ENCODE results near the gene TNNI2. TPM values are rescaled to one million over a fixed set of nuclear protein-coding genes. Genes with fewer than 3 reads are reported as not detected.

The TNNI2 gene
- total and polyA plus RNA-seq, 2 donors (not counting 3 experiments of a cell fraction or from before 2014, with no cell fraction given) = not detected

DNA sequence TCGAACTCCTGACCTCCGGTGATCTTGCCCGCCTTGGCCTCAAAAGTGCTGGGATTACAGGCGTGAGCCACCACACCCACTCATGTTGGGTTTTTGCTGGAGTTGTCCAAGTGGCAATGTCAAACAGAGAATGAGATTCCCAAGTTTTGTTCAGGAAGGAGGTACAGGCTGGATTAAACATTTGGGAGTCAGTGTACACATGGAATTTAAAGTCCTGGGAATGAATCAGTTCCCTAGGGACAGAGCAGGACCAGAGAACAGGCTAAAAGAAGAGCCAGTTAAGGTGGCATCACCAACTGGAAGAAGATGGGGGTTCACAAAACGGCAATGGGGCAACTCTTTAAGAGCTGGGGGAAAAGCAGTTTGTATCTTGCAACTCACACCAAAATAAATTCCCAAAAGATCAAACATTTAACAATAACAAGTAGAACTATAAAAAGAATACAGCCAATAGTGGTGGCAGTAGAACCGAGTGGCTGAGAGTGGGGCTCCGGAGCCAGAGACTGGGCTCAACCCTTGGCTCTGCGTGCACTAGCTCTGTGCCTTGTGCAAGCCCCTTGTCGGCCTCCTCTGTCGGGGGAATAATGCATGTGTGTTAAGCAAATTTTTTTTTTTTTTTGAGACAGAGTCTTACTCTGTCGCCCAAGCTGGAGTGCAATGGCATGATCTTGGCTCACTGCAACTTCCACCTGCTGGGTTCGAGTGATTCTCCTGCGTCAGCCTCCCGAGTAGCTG lies 41.2 kb upstream of the TNNI2 start:
- DNase-seq (ENCODE audit: low read depth, low spot score) = no peak
- dilution Hi-C loops (cut with MboI; ENCODE audit: extremely low pct_ligation_motif_present, low sequenced_read_pairs) (no loop called here), intact Hi-C loops (cut with micrococcal nuclease) (no loop called here)
- Histone ChIP-seq H3K9me1 (replicated peaks; ENCODE audit: control insufficient read depth, extremely low read depth, insufficient read depth, low read length) (no peaks in the 10 kb centered on the region), H3K9me3 (replicated peaks; ENCODE audit: control insufficient read depth, insufficient read depth, low read length) (no peaks in the 10 kb centered on the region), H3K4me3 (replicated peaks in 1 of 3; ENCODE audit: insufficient read depth in 1 of 3, low read depth in 1 of 3, low read length in 3 of 3) (no peak overlapping the region), H4K20me1 (replicated peaks; ENCODE audit: control insufficient read depth, extremely low read depth, insufficient read depth, low read length) (no peaks in the 10 kb centered on the region), H3K4me1 (ENCODE audit: control insufficient read depth, extremely low read depth, insufficient read depth, low read length) (no peaks in the 10 kb centered on the region), H3K27me3 (ENCODE audit: control insufficient read depth in 2 of 2, insufficient read depth in 2 of 2, low read length in 2 of 2) (no peaks in the 10 kb centered on the region), H2AFZ (ENCODE audit: low read depth, low read length) (no peak overlapping the region), H3K27ac (ENCODE audit: insufficient read depth, low read depth, low read length) (no peak overlapping the region), H3K36me3 (ENCODE audit: control insufficient read depth in 2 of 2, extremely low read depth in 1 of 2, insufficient read depth in 2 of 2, low read length in 2 of 2) (no peaks in the 10 kb centered on the region), H3K9ac (replicated peaks; ENCODE audit: extremely low read depth, insufficient read depth, low read length) (no peak overlapping the region), H3K4me2 (ENCODE audit: insufficient read depth, low read length) (no peak overlapping the region), H3K79me2 (ENCODE audit: control insufficient read depth, insufficient read depth, low read length) (no peaks in the 10 kb centered on the region)
- FAIRE-seq = no peak
- POLR2A ChIA-PET = no interaction called here
- TF ChIP-seq, protein P1, sequence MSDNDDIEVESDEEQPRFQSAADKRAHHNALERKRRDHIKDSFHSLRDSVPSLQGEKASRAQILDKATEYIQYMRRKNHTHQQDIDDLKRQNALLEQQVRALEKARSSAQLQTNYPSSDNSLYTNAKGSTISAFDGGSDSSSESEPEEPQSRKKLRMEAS (IDR thresholded peaks at IDR 0.05; ENCODE audit: insufficient read depth, insufficient read length) = no peak
- CTCF ChIA-PET = interaction anchor here (1.1 kb wide), 1 partner anchor 145 kb away, joined by 3 read pairs; no protein-coding TSS in a partner anchor
- BruUV-seq (replicated peaks) = no TSS peak

DNA sequence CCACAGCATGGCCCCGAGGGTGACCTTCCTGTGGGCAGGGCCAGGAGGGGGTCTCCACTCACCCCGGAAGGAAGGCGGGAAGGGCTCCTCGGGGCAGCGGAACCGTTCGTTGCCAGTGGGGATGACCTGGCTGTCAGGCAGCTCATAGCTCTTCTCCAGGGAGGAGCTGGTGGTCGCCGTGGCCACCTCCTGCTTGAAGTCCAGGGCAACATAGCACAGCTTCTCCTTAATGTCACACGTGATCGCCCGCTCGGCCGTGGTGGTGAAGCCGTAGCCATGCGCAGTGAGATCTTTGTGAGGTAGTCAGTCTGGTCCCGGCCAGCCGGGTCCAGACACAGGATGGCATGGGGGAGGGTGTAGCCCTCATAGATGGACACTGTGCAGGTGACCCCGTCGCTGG lies 35.5 kb upstream of the TNNI2 start:
- no TSS peak for BruUV-seq (replicated peaks)
- TF ChIP-seq POLR2AphosphoS5 (IDR thresholded peaks at IDR 0.05; ENCODE audit: insufficient read depth, low read depth, low read length) (no peak), GATA2 (IDR thresholded peaks at IDR 0.05; ENCODE audit: insufficient read depth, insufficient read length, low read depth, low read length) (no peak), FOS (IDR thresholded peaks at IDR 0.05; ENCODE audit: borderline replicate concordance, insufficient read depth, low read length) (no peak), POLR2A (IDR thresholded peaks at IDR 0.05; ENCODE audit: low read depth, low read length) (no peak), JUN (IDR thresholded peaks at IDR 0.05; ENCODE audit: borderline replicate concordance, insufficient read depth, insufficient read length, low read depth) (no peak), EZH2 (IDR thresholded peaks at IDR 0.05; ENCODE audit: borderline replicate concordance, low read depth, low read length, severe bottlenecking) (no peak)
- TF ChIP-seq, protein P1 (IDR thresholded peaks at IDR 0.05; ENCODE audit: insufficient read depth, insufficient read length) = no peak
- TF ChIP-seq, protein P2, sequence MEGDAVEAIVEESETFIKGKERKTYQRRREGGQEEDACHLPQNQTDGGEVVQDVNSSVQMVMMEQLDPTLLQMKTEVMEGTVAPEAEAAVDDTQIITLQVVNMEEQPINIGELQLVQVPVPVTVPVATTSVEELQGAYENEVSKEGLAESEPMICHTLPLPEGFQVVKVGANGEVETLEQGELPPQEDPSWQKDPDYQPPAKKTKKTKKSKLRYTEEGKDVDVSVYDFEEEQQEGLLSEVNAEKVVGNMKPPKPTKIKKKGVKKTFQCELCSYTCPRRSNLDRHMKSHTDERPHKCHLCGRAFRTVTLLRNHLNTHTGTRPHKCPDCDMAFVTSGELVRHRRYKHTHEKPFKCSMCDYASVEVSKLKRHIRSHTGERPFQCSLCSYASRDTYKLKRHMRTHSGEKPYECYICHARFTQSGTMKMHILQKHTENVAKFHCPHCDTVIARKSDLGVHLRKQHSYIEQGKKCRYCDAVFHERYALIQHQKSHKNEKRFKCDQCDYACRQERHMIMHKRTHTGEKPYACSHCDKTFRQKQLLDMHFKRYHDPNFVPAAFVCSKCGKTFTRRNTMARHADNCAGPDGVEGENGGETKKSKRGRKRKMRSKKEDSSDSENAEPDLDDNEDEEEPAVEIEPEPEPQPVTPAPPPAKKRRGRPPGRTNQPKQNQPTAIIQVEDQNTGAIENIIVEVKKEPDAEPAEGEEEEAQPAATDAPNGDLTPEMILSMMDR (IDR thresholded peaks at IDR 0.05; ENCODE audit: extremely low read depth in 1 of 2, insufficient read depth in 1 of 2, low read depth in 1 of 2, low read length in 2 of 2) = no peak
- intact Hi-C loops (cut with micrococcal nuclease) (no loop called here), dilution Hi-C loops (cut with MboI; ENCODE audit: extremely low pct_ligation_motif_present, low sequenced_read_pairs) (no loop called here)
- no peak for DNase-seq (ENCODE audit: low read depth, low spot score)
- Histone ChIP-seq H4K20me1 (replicated peaks; ENCODE audit: control insufficient read depth, extremely low read depth, insufficient read depth, low read length) (no peaks in the 10 kb centered on the region), H3K9ac (replicated peaks; ENCODE audit: extremely low read depth, insufficient read depth, low read length) (no peak overlapping the region), H3K36me3 (ENCODE audit: control insufficient read depth in 2 of 2, extremely low read depth in 1 of 2, insufficient read depth in 2 of 2, low read length in 2 of 2) (no peaks in the 10 kb centered on the region), H2AFZ (ENCODE audit: low read depth, low read length) (no peak overlapping the region), H3K4me2 (ENCODE audit: insufficient read depth, low read length) (no peak overlapping the region), H3K27ac (ENCODE audit: insufficient read depth, low read depth, low read length) (no peak overlapping the region), H3K9me1 (replicated peaks; ENCODE audit: control insufficient read depth, extremely low read depth, insufficient read depth, low read length) (no peaks in the 10 kb centered on the region), H3K4me3 (replicated peaks in 1 of 3; ENCODE audit: insufficient read depth in 1 of 3, low read depth in 1 of 3, low read length in 3 of 3) (no peak overlapping the region), H3K27me3 (ENCODE audit: control insufficient read depth in 2 of 2, insufficient read depth in 2 of 2, low read length in 2 of 2) (no peaks in the 10 kb centered on the region), H3K79me2 (ENCODE audit: control insufficient read depth, insufficient read depth, low read length) (no peaks in the 10 kb centered on the region), H3K9me3 (replicated peaks; ENCODE audit: control insufficient read depth, insufficient read depth, low read length) (no peaks in the 10 kb centered on the region), H3K4me1 (ENCODE audit: control insufficient read depth, extremely low read depth, insufficient read depth, low read length) (no peaks in the 10 kb centered on the region)
- FAIRE-seq = no peak
- ChIA-PET CTCF (interaction anchor here (0.6 to 0.9 kb wide), 3 partner anchors 79 to 151 kb away, joined by 3 read pairs; no protein-coding TSS in a partner anchor), POLR2A (no interaction called here)
